PC-3 (cell line): ENCODE data around the gene KCNJ5. TPM values are rescaled to one million over a fixed set of nuclear protein-coding genes. Genes with fewer than 3 reads are reported as not detected.

ENCODE experiments used
- ATAC-seq: fragments of 200-7000 bp; cut with Tn5 transposase; 2 replicates; pipeline ENCODE4 v1.9.1; 2020; ENCODE audit warnings: mild to moderate bottlenecking, moderate library complexity
- BruUV-seq: library from RNA; stranded (reverse); fragments of 400-500 nt; replicated peaks from 2 replicates; lab custom pipeline; 2021; lab: Mats Ljungman, UMichigan
- CTCF ChIA-PET: fragments of 300-600 bp; sonication (Branson Sonifier 250); formaldehyde crosslinking; loops from one replicate; lab custom pipeline; 2022; ENCODE audit warnings: antibody characterized with exemption; lab: Charles Lee
- POLR2A ChIA-PET: fragments of 300-600 bp; sonication (Branson Sonifier 250); formaldehyde crosslinking; loops from one replicate; lab custom pipeline; 2022; ENCODE audit warnings: antibody characterized with exemption; ENCODE audit not compliant: unreplicated experiment; lab: Charles Lee
- DNase-seq: peaks from one replicate; pipeline ENCODE4 v3.0.0-alpha.2; 2015
- H2AFZ ChIP-seq: fragments of 300-600 bp; sonication (generic); 2 replicates; pipeline ENCODE4 v1.6.0; 2016; ENCODE audit warnings: antibody characterized with exemption, low read length
- H3F3A ChIP-seq: fragments of 300-600 bp; sonication (generic); one replicate; pipeline ENCODE4 v1.6.0; 2017; ENCODE audit warnings: antibody characterized with exemption, low read length, control low read depth, mild to moderate bottlenecking; ENCODE audit not compliant: unreplicated experiment
- H3K27ac ChIP-seq: fragments of 300-600 bp; sonication (generic); 2 replicates; pipeline ENCODE4 v1.5.1; 2016; ENCODE audit warnings: mild to moderate bottlenecking, low read length
- H3K27me3 ChIP-seq: fragments of 300-600 bp; sonication (generic); 2 replicates; pipeline ENCODE4 v1.6.1; 2016; ENCODE audit warnings: low read length, mixed read lengths
- H3K36me3 ChIP-seq: fragments of 300-600 bp; sonication (generic); 2 replicates; pipeline ENCODE4 v1.6.1; 2016; ENCODE audit warnings: low read depth, mixed run types, low read length, mixed read lengths
- H3K4me1 ChIP-seq: fragments of 300-600 bp; sonication (generic); 2 replicates; pipeline ENCODE4 v1.5.1; 2016; ENCODE audit warnings: low read length; ENCODE audit not compliant: insufficient read depth
- H3K4me2 ChIP-seq: fragments of 300-600 bp; sonication (generic); 2 replicates; pipeline ENCODE4 v1.6.0; 2016; ENCODE audit warnings: low read length
- H3K4me3 ChIP-seq: fragments of 300-600 bp; sonication (generic); 2 replicates; pipeline ENCODE4 v1.5.1; 2016; ENCODE audit warnings: mild to moderate bottlenecking, low read length, mixed read lengths
- H3K79me2 ChIP-seq: fragments of 300-600 bp; sonication (generic); 2 replicates; pipeline ENCODE4 v1.6.1; 2017; ENCODE audit warnings: low read length, mixed read lengths
- H3K9ac ChIP-seq: fragments of 300-600 bp; sonication (generic); 2 replicates; pipeline ENCODE4 v1.6.0; 2016; ENCODE audit warnings: mild to moderate bottlenecking, low read length
- H3K9me2 ChIP-seq: fragments of 300-600 bp; sonication (generic); replicated peaks from 2 replicates; pipeline ENCODE4 v1.6.1; 2016; ENCODE audit warnings: mixed run types, low read length, mixed read lengths
- H3K9me3 ChIP-seq: fragments of 300-600 bp; sonication (generic); 2 replicates; pipeline ENCODE4 v1.6.1; 2016; ENCODE audit warnings: low read length, mixed read lengths
- H4K20me1 ChIP-seq: fragments of 300-600 bp; sonication (generic); 2 replicates; pipeline ENCODE4 v1.6.1; 2016; ENCODE audit warnings: low read length, mixed read lengths
- EZH2 ChIP-seq: fragments of 300-600 bp; sonication (generic); IDR thresholded peaks from one replicate; pipeline ENCODE4 v1.6.1; 2017; ENCODE audit warnings: antibody characterized with exemption, mild to moderate bottlenecking, low read length; ENCODE audit not compliant: unreplicated experiment
- EZH2phosphoT487 ChIP-seq: fragments of 300-600 bp; sonication (generic); IDR thresholded peaks from 2 replicates; pipeline ENCODE4 v1.6.1; 2018; ENCODE audit warnings: mild to moderate bottlenecking, antibody characterized with exemption, low read length, borderline replicate concordance
- intact Hi-C: fragments of 100-400 bp; cut with micrococcal nuclease; formaldehyde crosslinking; loops from 2 replicates; pipeline ENCODE4 v1.9.0; 2023
- total RNA-seq: library from RNA; depleted of rRNA; stranded (reverse); fragments of >200 nt; gene quantifications from 2 replicates; pipeline ENCODE4 v1.2.3, GENCODE V29; 2014
- TF ChIP-seq, protein P1 (sequence below): fragments of 300-600 bp; sonication (generic); conservative IDR thresholded peaks from 2 replicates; pipeline ENCODE4 v1.5.1; 2017; ENCODE audit warnings: antibody characterized with exemption, low read depth, mild to moderate bottlenecking, low read length

Gene KCNJ5
- total RNA-seq, 1 experiment from 2014 or later = not detected

GRCh38 chr11:128913806-128914205, 22.6 kb downstream of the KCNJ5 start:
- ChIA-PET POLR2A (no interaction called here), CTCF (no interaction called here)
- Histone ChIP-seq H3K36me3 (no peaks in the 10 kb centered on the region), H3K4me2 (no peak overlapping the region), H3K4me3 (no peak overlapping the region), H2AFZ (no peak overlapping the region), H4K20me1 (no peaks in the 10 kb centered on the region), H3K4me1 (peaks cover under 1% of the 10 kb centered on the region; the same call in 1 of the 2 replicates), H3F3A (no peaks in the 10 kb centered on the region), H3K79me2 (no peaks in the 10 kb centered on the region), H3K27me3 (peaks cover 18% of the 10 kb centered on the region), H3K9me3 (no peaks in the 10 kb centered on the region), H3K27ac (no peak overlapping the region), H3K9me2 (no peaks in the 10 kb centered on the region), H3K9ac (no peak overlapping the region)
- TF ChIP-seq EZH2 = no peak
- TF ChIP-seq EZH2phosphoT487 = no peak
- TF ChIP-seq, protein P1, sequence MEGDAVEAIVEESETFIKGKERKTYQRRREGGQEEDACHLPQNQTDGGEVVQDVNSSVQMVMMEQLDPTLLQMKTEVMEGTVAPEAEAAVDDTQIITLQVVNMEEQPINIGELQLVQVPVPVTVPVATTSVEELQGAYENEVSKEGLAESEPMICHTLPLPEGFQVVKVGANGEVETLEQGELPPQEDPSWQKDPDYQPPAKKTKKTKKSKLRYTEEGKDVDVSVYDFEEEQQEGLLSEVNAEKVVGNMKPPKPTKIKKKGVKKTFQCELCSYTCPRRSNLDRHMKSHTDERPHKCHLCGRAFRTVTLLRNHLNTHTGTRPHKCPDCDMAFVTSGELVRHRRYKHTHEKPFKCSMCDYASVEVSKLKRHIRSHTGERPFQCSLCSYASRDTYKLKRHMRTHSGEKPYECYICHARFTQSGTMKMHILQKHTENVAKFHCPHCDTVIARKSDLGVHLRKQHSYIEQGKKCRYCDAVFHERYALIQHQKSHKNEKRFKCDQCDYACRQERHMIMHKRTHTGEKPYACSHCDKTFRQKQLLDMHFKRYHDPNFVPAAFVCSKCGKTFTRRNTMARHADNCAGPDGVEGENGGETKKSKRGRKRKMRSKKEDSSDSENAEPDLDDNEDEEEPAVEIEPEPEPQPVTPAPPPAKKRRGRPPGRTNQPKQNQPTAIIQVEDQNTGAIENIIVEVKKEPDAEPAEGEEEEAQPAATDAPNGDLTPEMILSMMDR = no peak
- intact Hi-C loops = no loop called here
- no peak for DNase-seq
- BruUV-seq = no TSS peak
- ATAC-seq = no peak

GRCh38 chr11:128914216-128915148, 23.3 kb downstream of the KCNJ5 start:
- Histone ChIP-seq H3F3A (no peaks in the 10 kb centered on the region), H3K4me2 (no peak overlapping the region), H3K27me3 (peaks cover 18% of the 10 kb centered on the region), H3K9me2 (no peaks in the 10 kb centered on the region), H3K9ac (no peak overlapping the region), H3K36me3 (no peaks in the 10 kb centered on the region), H3K27ac (no peak overlapping the region), H2AFZ (no peak overlapping the region), H4K20me1 (no peaks in the 10 kb centered on the region), H3K9me3 (no peaks in the 10 kb centered on the region), H3K79me2 (no peaks in the 10 kb centered on the region), H3K4me1 (no peaks in the 10 kb centered on the region), H3K4me3 (no peak overlapping the region)
- no peak for ATAC-seq
- CTCF ChIA-PET = no interaction called here
- POLR2A ChIA-PET = no interaction called here
- no TSS peak for BruUV-seq
- TF ChIP-seq, protein P1 = no peak
- TF ChIP-seq EZH2phosphoT487 (no peak), EZH2 (no peak)
- intact Hi-C loops = no loop called here
- no peak for DNase-seq

DNA sequence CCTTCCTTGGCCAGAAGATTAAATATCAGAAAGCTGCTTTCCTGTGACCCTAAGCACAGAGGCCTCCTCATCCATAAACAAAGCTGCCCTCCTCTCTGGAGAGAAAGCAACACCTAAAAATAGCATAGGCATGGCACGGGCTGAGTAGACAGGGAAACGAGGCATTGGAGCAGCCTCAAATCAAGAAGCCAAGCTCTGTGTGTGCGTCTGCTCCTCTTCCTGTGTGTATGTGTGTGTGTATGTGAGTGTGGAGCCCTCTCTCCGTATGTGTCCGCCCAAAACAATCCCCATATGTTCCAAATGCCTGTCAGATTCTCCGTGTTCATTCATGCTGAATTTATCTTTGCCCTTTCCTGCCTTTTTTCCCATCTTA, 24.0 kb downstream of the KCNJ5 start:
- H3K27ac ChIP-seq = no peak overlapping the region
- no peak overlapping the region for H3K4me3 ChIP-seq
- ChIA-PET POLR2A (no interaction called here), CTCF (no interaction called here)
- H3K79me2 ChIP-seq = no peaks in the 10 kb centered on the region
- no peaks in the 10 kb centered on the region for H3K36me3 ChIP-seq
- no peaks in the 10 kb centered on the region for H3K9me2 ChIP-seq
- DNase-seq (no peak), ATAC-seq (no peak)
- no peaks in the 10 kb centered on the region for H3F3A ChIP-seq
- H4K20me1 ChIP-seq = no peaks in the 10 kb centered on the region
- no peak overlapping the region for H3K4me2 ChIP-seq
- TF ChIP-seq EZH2 (no peak), EZH2phosphoT487 (no peak)
- TF ChIP-seq, protein P1 = no peak
- H2AFZ ChIP-seq = no peak overlapping the region
- BruUV-seq = no TSS peak
- H3K9ac ChIP-seq = no peak overlapping the region
- peaks cover 23% of the 10 kb centered on the region for H3K27me3 ChIP-seq
- intact Hi-C loops = no loop called here
- H3K4me1 ChIP-seq = no peaks in the 10 kb centered on the region
- no peaks in the 10 kb centered on the region for H3K9me3 ChIP-seq
